Measurements from ENCODE around the gene NTN1.

DNA sequence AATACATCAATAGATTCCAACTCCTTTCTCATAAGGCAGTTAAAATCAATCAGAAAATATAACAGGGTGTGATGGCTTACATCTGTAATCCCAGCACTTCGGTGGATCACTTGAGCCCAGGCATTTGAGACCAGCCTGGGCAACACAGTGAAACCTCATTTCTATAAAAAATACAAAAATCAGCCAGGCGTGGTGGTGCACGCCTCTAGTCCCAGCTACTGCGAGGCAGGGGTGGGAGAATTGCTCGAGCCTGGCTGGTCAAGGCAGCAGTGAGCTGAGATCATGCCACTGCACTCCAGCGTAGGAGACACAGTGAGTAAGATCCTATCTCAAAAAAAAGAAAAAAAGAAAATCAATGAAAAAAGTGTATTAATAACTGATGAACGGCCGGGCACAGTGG lies 258.6 kb downstream of the NTN1 start:
- TF ChIP-seq, protein P1, sequence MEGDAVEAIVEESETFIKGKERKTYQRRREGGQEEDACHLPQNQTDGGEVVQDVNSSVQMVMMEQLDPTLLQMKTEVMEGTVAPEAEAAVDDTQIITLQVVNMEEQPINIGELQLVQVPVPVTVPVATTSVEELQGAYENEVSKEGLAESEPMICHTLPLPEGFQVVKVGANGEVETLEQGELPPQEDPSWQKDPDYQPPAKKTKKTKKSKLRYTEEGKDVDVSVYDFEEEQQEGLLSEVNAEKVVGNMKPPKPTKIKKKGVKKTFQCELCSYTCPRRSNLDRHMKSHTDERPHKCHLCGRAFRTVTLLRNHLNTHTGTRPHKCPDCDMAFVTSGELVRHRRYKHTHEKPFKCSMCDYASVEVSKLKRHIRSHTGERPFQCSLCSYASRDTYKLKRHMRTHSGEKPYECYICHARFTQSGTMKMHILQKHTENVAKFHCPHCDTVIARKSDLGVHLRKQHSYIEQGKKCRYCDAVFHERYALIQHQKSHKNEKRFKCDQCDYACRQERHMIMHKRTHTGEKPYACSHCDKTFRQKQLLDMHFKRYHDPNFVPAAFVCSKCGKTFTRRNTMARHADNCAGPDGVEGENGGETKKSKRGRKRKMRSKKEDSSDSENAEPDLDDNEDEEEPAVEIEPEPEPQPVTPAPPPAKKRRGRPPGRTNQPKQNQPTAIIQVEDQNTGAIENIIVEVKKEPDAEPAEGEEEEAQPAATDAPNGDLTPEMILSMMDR (tag by site-specific recombination; IDR thresholded peaks at IDR 0.05) = no peak
- no peak for TF ChIP-seq ZNF423 (tag by site-specific recombination; IDR thresholded peaks at IDR 0.05)
- TF ChIP-seq WT1 (tag by site-specific recombination; IDR thresholded peaks at IDR 0.05) = no peak
- TF ChIP-seq, protein P2, sequence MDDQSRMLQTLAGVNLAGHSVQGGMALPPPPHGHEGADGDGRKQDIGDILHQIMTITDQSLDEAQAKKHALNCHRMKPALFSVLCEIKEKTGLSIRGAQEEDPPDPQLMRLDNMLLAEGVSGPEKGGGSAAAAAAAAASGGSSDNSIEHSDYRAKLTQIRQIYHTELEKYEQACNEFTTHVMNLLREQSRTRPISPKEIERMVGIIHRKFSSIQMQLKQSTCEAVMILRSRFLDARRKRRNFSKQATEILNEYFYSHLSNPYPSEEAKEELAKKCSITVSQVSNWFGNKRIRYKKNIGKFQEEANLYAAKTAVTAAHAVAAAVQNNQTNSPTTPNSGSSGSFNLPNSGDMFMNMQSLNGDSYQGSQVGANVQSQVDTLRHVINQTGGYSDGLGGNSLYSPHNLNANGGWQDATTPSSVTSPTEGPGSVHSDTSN (CRISPR knock-in tag; IDR thresholded peaks at IDR 0.05) = no peak
- no peak for TF ChIP-seq ZNF132 (tag by site-specific recombination; IDR thresholded peaks at IDR 0.05; ENCODE audit: borderline replicate concordance)
- no peak for TF ChIP-seq SCRT1 (tag by site-specific recombination; IDR thresholded peaks at IDR 0.05; ENCODE audit: borderline replicate concordance)
- no peak for TF ChIP-seq HOXA7 (CRISPR knock-in tag; IDR thresholded peaks at IDR 0.05; ENCODE audit: borderline replicate concordance)
- TF ChIP-seq, protein P3, sequence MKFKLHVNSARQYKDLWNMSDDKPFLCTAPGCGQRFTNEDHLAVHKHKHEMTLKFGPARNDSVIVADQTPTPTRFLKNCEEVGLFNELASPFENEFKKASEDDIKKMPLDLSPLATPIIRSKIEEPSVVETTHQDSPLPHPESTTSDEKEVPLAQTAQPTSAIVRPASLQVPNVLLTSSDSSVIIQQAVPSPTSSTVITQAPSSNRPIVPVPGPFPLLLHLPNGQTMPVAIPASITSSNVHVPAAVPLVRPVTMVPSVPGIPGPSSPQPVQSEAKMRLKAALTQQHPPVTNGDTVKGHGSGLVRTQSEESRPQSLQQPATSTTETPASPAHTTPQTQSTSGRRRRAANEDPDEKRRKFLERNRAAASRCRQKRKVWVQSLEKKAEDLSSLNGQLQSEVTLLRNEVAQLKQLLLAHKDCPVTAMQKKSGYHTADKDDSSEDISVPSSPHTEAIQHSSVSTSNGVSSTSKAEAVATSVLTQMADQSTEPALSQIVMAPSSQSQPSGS (tag by site-specific recombination; IDR thresholded peaks at IDR 0.05; ENCODE audit: low read depth) = no peak
- TF ChIP-seq, protein P4, sequence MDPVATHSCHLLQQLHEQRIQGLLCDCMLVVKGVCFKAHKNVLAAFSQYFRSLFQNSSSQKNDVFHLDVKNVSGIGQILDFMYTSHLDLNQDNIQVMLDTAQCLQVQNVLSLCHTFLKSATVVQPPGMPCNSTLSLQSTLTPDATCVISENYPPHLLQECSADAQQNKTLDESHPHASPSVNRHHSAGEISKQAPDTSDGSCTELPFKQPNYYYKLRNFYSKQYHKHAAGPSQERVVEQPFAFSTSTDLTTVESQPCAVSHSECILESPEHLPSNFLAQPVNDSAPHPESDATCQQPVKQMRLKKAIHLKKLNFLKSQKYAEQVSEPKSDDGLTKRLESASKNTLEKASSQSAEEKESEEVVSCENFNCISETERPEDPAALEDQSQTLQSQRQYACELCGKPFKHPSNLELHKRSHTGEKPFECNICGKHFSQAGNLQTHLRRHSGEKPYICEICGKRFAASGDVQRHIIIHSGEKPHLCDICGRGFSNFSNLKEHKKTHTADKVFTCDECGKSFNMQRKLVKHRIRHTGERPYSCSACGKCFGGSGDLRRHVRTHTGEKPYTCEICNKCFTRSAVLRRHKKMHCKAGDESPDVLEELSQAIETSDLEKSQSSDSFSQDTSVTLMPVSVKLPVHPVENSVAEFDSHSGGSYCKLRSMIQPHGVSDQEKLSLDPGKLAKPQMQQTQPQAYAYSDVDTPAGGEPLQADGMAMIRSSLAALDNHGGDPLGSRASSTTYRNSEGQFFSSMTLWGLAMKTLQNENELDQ (tag by site-specific recombination; IDR thresholded peaks at IDR 0.05; ENCODE audit: low read depth) = no peak
- no peak for TF ChIP-seq GLI4 (tag by site-specific recombination; IDR thresholded peaks at IDR 0.05)
- TF ChIP-seq ZNF292 (tag by site-specific recombination; IDR thresholded peaks at IDR 0.05; ENCODE audit: borderline replicate concordance, low read depth) = no peak
- TF ChIP-seq YY1 (tag by site-specific recombination; IDR thresholded peaks at IDR 0.05) = no peak

All from HEK293 (cell line).